ENCODE data around the gene SNRK.

The SNRK gene
- total RNA-seq = 73.1 to 432 (median 176) reads per million in 9 experiments

- DNase-seq (peak; percentile 92 to 96 (median 95)), ATAC-seq (replicated peaks) (peak; percentile 84)
- peak within 1 kb of the TSS; percentile 97 for H3K27ac Mint-ChIP-seq
- H3K9me3 Mint-ChIP-seq = no peaks in the 10 kb centered on the region
- H3K36me3 Mint-ChIP-seq (ENCODE audit: insufficient read depth) = peaks cover 40% of the 10 kb centered on the region
- peaks cover 35 to 40% of the 10 kb centered on the region in 2 donors for H3K4me1 Mint-ChIP-seq (ENCODE audit: low read depth in 2 of 2)
- H3K4me3 Mint-ChIP-seq = peak within 1 kb of the TSS; percentile 82 to 90
- no peaks in the 10 kb centered on the region for H3K27me3 Mint-ChIP-seq
Measured at GRCh38 chr3:43286115-43286840, at the start of gene SNRK. Gene SNRK, plus strand, starts transcription at chr3:43286540. Its CDS starts 16,664 bp downstream, at chr3:43303204.

DNA sequence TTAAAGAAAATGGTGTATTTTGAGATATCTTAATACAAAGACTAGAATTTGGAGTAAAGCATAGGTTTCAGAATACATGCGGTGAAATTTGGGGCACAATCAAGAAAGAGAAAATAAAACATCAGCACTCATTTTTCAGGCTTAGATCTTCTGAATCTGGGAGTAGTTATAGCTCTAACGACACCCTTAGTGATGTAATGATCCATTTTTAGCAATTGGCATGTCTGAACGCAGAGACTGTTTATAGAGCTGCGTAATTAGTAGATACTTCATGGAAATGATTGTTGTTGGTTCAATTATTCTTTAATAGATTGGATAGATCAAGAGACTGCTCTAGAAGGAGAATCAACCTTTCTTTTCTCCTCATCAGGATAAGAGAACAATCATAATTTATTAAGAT lies 47.5 kb upstream of the SNRK start:
- ATAC-seq (replicated peaks) (no peak), DNase-seq (no peak)
- no peak overlapping the region for H3K27ac Mint-ChIP-seq
- H3K36me3 Mint-ChIP-seq (ENCODE audit: insufficient read depth) = no peaks in the 10 kb centered on the region
- no peaks in the 10 kb centered on the region for H3K9me3 Mint-ChIP-seq
- no peak overlapping the region for H3K4me3 Mint-ChIP-seq
- H3K27me3 Mint-ChIP-seq = no peaks in the 10 kb centered on the region
- H3K4me1 Mint-ChIP-seq (ENCODE audit: low read depth in 2 of 2) = peaks cover 5 to 8% of the 10 kb centered on the region in 2 donors

- Mint-ChIP-seq H3K9me3 (no peaks in the 10 kb centered on the region), H3K27ac (no peak overlapping the region), H3K4me1 (ENCODE audit: low read depth in 2 of 2) (peaks cover 11 to 14% of the 10 kb centered on the region in 2 donors), H3K4me3 (no peak overlapping the region), H3K27me3 (no peaks in the 10 kb centered on the region), H3K36me3 (ENCODE audit: insufficient read depth) (no peaks in the 10 kb centered on the region)
- no peak for ATAC-seq (replicated peaks)
- no peak for DNase-seq
Measured at GRCh38 chr3:43239755-43240154, 46.6 kb upstream of the SNRK start.

DNA sequence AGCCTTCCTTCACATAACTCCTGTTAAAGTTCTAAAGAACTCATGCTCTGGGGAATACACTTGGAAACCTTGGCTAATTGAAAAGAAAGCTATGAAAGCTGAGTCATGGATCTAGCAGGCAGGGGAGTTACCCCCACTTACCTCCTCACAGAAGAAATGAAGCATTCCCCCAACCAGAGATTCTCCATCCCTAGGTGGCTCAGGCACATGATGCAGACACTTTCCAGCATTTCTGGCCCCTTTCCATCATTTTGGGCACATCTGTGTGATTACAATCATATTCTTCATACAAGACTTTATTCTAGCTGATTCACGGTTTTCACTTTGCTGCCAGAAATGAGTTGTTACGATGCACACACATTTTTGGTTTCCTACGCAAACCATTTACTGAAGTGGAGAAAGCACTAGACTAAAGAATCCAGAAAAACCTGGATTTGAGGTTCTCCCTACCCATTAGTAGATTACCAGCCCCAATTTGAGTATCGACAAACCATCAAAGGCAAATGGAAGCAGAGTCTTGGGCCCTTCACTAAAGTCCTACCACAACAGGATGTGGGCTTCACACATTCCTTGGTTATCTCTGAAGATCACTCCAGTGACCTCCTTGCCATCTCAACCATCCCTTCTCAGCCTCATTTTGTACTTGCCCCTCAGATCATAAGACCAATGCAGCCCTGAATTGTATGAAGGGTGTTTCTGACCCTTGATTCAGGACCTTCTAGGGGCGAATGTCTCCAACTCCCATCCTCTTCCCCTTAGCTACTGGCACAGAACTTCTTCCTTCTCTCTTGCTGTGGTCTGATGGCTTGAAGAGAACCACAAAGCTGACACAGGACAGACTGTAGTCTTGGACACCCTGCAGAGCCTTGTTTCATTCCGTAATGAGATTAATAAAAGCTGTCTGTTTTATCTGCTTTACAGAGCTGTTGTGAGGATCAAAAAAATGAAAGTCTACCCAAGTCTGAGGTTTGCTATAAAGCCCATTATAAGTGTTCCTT lies 42.5 kb upstream of the SNRK start:
- H3K36me3 Mint-ChIP-seq (ENCODE audit: insufficient read depth) = no peaks in the 10 kb centered on the region

DNA sequence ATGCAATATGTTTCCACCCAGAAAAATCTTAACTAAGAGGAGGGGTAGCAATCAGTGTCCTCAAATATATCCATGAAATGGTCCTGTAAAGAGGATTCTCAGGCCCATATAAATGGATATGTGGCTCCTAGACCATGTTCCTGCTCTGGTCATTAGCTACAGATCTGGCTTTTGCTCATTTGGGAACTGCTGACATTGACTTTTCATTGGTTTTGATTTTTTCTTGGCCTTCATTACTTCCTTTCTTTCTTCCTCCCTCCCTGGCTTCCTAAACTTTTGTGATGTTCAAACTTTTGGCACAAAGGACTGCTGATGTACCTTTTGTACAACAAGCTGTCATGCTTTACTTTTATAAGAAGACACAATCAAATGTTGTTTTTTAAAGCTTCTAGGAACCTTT lies 41.6 kb upstream of the SNRK start:
- no peak for DNase-seq
- Mint-ChIP-seq H3K4me3 (no peak overlapping the region), H3K36me3 (ENCODE audit: insufficient read depth) (no peaks in the 10 kb centered on the region), H3K27ac (peak overlapping the region in 1 of 2 donors; percentile 44), H3K9me3 (no peaks in the 10 kb centered on the region), H3K4me1 (ENCODE audit: low read depth in 2 of 2) (peaks cover 17 to 27% of the 10 kb centered on the region in 2 donors), H3K27me3 (peaks cover 0 to 9% of the 10 kb centered on the region in 2 donors)
- no peak for ATAC-seq (replicated peaks)

More for the DNA sequence above, 42.5 kb upstream of the SNRK start:
- Mint-ChIP-seq H3K4me3 (peak overlapping the region; percentile 3 to 11), H3K27ac (peak overlapping the region; percentile 0 to 44), H3K27me3 (peaks cover 0 to 2% of the 10 kb centered on the region in 2 donors), H3K4me1 (ENCODE audit: low read depth in 2 of 2) (peaks cover 17 to 25% of the 10 kb centered on the region in 2 donors), H3K9me3 (no peaks in the 10 kb centered on the region)
- ATAC-seq (replicated peaks) (peak; percentile 69), DNase-seq (no peak)

DNA sequence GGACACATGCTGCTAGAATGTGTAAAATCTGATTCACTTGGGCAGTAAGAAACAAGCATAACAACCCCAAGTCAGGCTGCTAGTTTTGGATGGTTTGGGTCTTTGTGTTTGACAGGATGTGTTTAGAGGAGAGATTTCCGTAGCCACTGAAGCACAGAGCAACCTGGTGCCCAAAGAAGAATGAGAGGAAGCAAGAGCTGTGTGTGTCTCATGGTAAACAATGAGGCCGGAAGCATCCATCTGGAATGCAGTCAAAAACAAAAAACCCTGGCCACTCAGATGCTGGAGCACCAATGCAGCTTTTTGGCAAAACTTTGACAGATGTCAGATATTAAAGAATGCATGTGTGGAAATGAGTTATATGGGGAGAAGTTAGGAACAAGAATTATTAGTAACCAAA lies 39.4 kb upstream of the SNRK start:
- ATAC-seq (replicated peaks) (peak; percentile 48), DNase-seq (no peak)
- H3K4me1 Mint-ChIP-seq (ENCODE audit: low read depth in 2 of 2) = peaks cover 17 to 27% of the 10 kb centered on the region in 2 donors
- no peak overlapping the region for H3K27ac Mint-ChIP-seq
- no peak overlapping the region for H3K4me3 Mint-ChIP-seq
- H3K36me3 Mint-ChIP-seq (ENCODE audit: insufficient read depth) = no peaks in the 10 kb centered on the region
- H3K9me3 Mint-ChIP-seq = no peaks in the 10 kb centered on the region
- H3K27me3 Mint-ChIP-seq = peaks cover 4 to 9% of the 10 kb centered on the region in 2 donors

GRCh38 chr3:43247561-43248184 lies 38.7 kb upstream of the SNRK start:
- Mint-ChIP-seq H3K27ac (no peak overlapping the region), H3K4me3 (no peak overlapping the region), H3K9me3 (no peaks in the 10 kb centered on the region), H3K4me1 (ENCODE audit: low read depth in 2 of 2) (peaks cover 17 to 27% of the 10 kb centered on the region in 2 donors), H3K36me3 (ENCODE audit: insufficient read depth) (no peaks in the 10 kb centered on the region), H3K27me3 (peaks cover 9 to 10% of the 10 kb centered on the region in 2 donors)
- no peak for ATAC-seq (replicated peaks)
- DNase-seq = no peak

- Mint-ChIP-seq H3K9me3 (no peaks in the 10 kb centered on the region), H3K27me3 (peaks cover 9 to 15% of the 10 kb centered on the region in 2 donors), H3K27ac (no peak overlapping the region), H3K4me3 (no peak overlapping the region), H3K4me1 (ENCODE audit: low read depth in 2 of 2) (peaks cover 17 to 27% of the 10 kb centered on the region in 2 donors), H3K36me3 (ENCODE audit: insufficient read depth) (no peaks in the 10 kb centered on the region)
- DNase-seq (no peak), ATAC-seq (replicated peaks) (no peak)
Measured at GRCh38 chr3:43248185-43248583, 38.2 kb upstream of the SNRK start.

DNA sequence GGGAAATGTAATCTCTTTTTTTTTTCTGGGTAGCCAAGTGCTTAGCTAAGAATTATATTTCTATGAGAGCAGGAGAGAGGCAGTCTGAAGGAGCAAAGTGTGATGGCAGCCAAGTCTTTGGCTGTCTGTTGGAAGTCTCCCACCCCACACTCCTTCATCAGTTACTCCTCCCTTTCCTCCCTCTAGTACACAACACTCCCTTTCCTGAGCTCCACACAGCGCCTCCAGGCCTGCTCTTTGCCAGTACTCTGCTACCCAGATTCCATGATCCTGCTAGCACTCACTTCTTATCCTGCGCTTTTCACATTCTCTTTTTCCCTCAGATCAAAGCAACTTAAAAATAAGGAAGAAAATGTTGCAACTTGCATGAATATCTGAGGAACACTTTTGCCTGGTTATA lies 37.4 kb upstream of the SNRK start:
- Mint-ChIP-seq H3K4me3 (no peak overlapping the region), H3K36me3 (ENCODE audit: insufficient read depth) (no peaks in the 10 kb centered on the region), H3K27ac (peak overlapping the region in 1 of 2 donors; percentile 5), H3K27me3 (peaks cover 9 to 20% of the 10 kb centered on the region in 2 donors), H3K4me1 (ENCODE audit: low read depth in 2 of 2) (peaks cover 11 to 20% of the 10 kb centered on the region in 2 donors), H3K9me3 (no peaks in the 10 kb centered on the region)
- no peak for DNase-seq
- no peak for ATAC-seq (replicated peaks)

DNA sequence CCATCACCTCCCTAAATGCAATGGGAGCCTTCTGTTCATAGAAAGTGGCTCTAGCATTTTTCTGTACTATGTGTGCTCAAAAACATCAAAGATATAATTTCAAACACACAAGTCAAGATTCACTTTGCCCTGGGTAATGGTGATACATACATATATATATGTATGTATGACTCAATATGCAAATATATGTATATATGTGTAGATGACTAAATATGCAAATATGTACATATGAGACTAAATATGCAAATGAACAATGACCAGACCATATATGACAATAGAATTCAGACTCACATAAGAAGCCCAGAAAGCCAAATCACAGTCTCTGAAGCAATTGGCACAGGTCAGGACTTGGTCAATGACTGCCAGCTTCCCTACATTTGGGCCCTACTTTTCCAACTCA lies 36.9 kb upstream of the SNRK start:
- Mint-ChIP-seq H3K27ac (peak overlapping the region in 1 of 2 donors; percentile 5), H3K4me1 (ENCODE audit: low read depth in 2 of 2) (peaks cover 7 to 16% of the 10 kb centered on the region in 2 donors), H3K4me3 (no peak overlapping the region), H3K27me3 (peaks cover 9 to 20% of the 10 kb centered on the region in 2 donors), H3K36me3 (ENCODE audit: insufficient read depth) (no peaks in the 10 kb centered on the region), H3K9me3 (no peaks in the 10 kb centered on the region)
- DNase-seq (no peak), ATAC-seq (replicated peaks) (no peak)

DNA sequence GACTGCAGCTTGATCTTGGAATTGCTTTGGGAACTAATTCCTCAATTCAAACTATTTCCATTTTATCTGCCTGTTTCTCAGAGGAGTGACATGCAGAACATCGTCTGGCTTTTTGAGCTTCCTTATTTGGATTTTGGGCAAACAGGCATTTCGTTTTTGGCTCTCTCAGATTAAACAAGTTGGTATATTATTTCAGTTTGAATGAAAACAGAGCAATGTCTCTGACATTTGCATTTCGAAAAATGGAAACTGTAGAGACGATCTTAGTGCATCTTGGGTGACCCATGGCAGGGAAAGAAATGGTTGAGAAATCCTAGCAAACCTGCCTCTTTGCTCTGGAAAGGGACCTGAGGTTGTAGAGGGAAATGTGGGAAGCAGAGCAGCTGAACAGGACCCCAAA lies 33.0 kb upstream of the SNRK start:
- ATAC-seq (replicated peaks) (no peak), DNase-seq (no peak)
- peaks cover 14 to 28% of the 10 kb centered on the region in 2 donors for H3K4me1 Mint-ChIP-seq (ENCODE audit: low read depth in 2 of 2)
- no peaks in the 10 kb centered on the region for H3K9me3 Mint-ChIP-seq
- H3K27me3 Mint-ChIP-seq = peaks cover 9 to 20% of the 10 kb centered on the region in 2 donors
- H3K36me3 Mint-ChIP-seq (ENCODE audit: insufficient read depth) = no peaks in the 10 kb centered on the region
- no peak overlapping the region for H3K4me3 Mint-ChIP-seq
- H3K27ac Mint-ChIP-seq = no peak overlapping the region

DNA sequence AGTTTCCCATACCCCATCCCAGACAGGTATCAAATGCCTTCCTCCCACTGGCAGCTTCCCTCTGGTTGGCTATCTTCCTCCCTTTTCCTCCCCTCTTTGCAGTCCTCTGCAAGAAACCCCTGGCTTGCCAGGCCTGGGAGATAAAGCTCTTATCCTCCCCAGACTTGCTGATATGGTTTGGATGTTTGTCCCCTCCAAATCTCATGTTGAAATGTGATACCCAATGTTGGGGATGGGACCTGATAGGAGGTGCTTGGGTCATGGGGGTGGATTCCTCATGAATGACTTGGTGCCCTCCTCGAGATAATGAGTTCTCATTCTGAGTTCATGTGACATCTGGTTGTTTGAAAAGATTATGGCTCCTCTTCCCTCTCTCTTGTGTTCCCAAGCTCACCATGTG lies 32.2 kb upstream of the SNRK start:
- ATAC-seq (replicated peaks) (no peak), DNase-seq (no peak)
- H3K4me1 Mint-ChIP-seq (ENCODE audit: low read depth in 2 of 2) = peaks cover 14 to 26% of the 10 kb centered on the region in 2 donors
- H3K27me3 Mint-ChIP-seq = peaks cover 5 to 20% of the 10 kb centered on the region in 2 donors
- no peak overlapping the region for H3K4me3 Mint-ChIP-seq
- H3K27ac Mint-ChIP-seq = no peak overlapping the region
- no peaks in the 10 kb centered on the region for H3K36me3 Mint-ChIP-seq (ENCODE audit: insufficient read depth)
- no peaks in the 10 kb centered on the region for H3K9me3 Mint-ChIP-seq

GRCh38 chr3:43255662-43256061 lies 30.7 kb upstream of the SNRK start:
- H3K27me3 Mint-ChIP-seq = peaks cover 0 to 20% of the 10 kb centered on the region in 2 donors
- H3K4me1 Mint-ChIP-seq (ENCODE audit: low read depth in 2 of 2) = peaks cover 14 to 26% of the 10 kb centered on the region in 2 donors
- peak overlapping the region in 1 of 2 donors; percentile 59 for H3K27ac Mint-ChIP-seq
- DNase-seq = no peak
- H3K9me3 Mint-ChIP-seq = no peaks in the 10 kb centered on the region
- no peaks in the 10 kb centered on the region for H3K36me3 Mint-ChIP-seq (ENCODE audit: insufficient read depth)
- ATAC-seq (replicated peaks) = no peak
- H3K4me3 Mint-ChIP-seq = no peak overlapping the region

All from effector memory CD8-positive, alpha-beta T cell (primary cell).